WTC11 (cell line): ENCODE results near the gene ELMO1. TPM values are rescaled to one million over a fixed set of nuclear protein-coding genes. Genes with fewer than 3 reads are reported as not detected.

Experiments used
- ATAC-seq: fragments of 200-7000 bp; cut with Tn5 transposase; 2 replicates; pipeline ENCODE4 v1.10.0; 2021; ENCODE audit warnings: mild to moderate bottlenecking, moderate library complexity
- CTCF ChIA-PET: fragments of 300-600 bp; sonication (Branson Sonifier 250); formaldehyde crosslinking; loops from one replicate; lab custom pipeline; 2021; ENCODE audit warnings: antibody characterized with exemption; lab: Charles Lee
- POLR2A ChIA-PET: fragments of 350-600 bp; sonication (Branson Sonifier 250); formaldehyde crosslinking; loops from one replicate; lab custom pipeline; 2021; ENCODE audit warnings: antibody characterized with exemption; lab: Charles Lee
- DNase-seq: peaks from one replicate; pipeline ENCODE4 v3.0.0; 2021; ENCODE audit warnings: low spot score
- H3K27ac Mint-ChIP-seq: 2 replicates; pipeline ENCODE4 v1.8.0; 2021; ENCODE audit warnings: mixed read lengths
- H3K27me3 Mint-ChIP-seq: 2 replicates; pipeline ENCODE4 v1.8.0; 2021; ENCODE audit warnings: low read depth, mild to moderate bottlenecking, moderate library complexity, mixed read lengths
- H3K36me3 Mint-ChIP-seq: 2 replicates; pipeline ENCODE4 v1.8.0; 2021; ENCODE audit warnings: mixed read lengths
- H3K4me1 Mint-ChIP-seq: 2 replicates; pipeline ENCODE4 v1.8.0; 2022; ENCODE audit warnings: mixed read lengths
- H3K4me3 Mint-ChIP-seq: 2 replicates; pipeline ENCODE4 v1.8.0; 2021; ENCODE audit warnings: mild to moderate bottlenecking, moderate library complexity, mixed read lengths
- H3K9me3 Mint-ChIP-seq: 2 replicates; pipeline ENCODE4 v1.8.0; 2021; ENCODE audit warnings: mixed read lengths
- ATF1 ChIP-seq: sonication (generic); formaldehyde crosslinking; IDR thresholded peaks from 2 replicates; pipeline ENCODE4 v1.8.1; 2023; ENCODE audit warnings: mild to moderate bottlenecking, moderate library complexity, missing genetic modification reagents
- CBFB ChIP-seq: sonication (generic); formaldehyde crosslinking; IDR thresholded peaks from 2 replicates; pipeline ENCODE4 v1.8.1; 2022; ENCODE audit warnings: mild to moderate bottlenecking, low read depth, missing genetic modification reagents
- CREB1 ChIP-seq: sonication (generic); formaldehyde crosslinking; IDR thresholded peaks from 2 replicates; pipeline ENCODE4 v1.8.0; 2023; ENCODE audit warnings: mild to moderate bottlenecking, missing genetic modification reagents
- CREM ChIP-seq: sonication (generic); formaldehyde crosslinking; IDR thresholded peaks from 2 replicates; pipeline ENCODE4 v1.8.1; 2022; ENCODE audit warnings: mild to moderate bottlenecking, missing genetic modification reagents, moderate library complexity
- E2F5 ChIP-seq: sonication (generic); formaldehyde crosslinking; IDR thresholded peaks from 2 replicates; pipeline ENCODE4 v1.8.1; 2022; ENCODE audit warnings: mild to moderate bottlenecking, moderate library complexity, missing genetic modification reagents
- FOXP4 ChIP-seq: sonication (generic); formaldehyde crosslinking; IDR thresholded peaks from 2 replicates; pipeline ENCODE4 v1.8.0; 2022; ENCODE audit warnings: mild to moderate bottlenecking, missing genetic modification reagents
- GABPB1 ChIP-seq: sonication (generic); formaldehyde crosslinking; IDR thresholded peaks from 2 replicates; pipeline ENCODE4 v1.8.1; 2023; ENCODE audit warnings: mild to moderate bottlenecking, missing genetic modification reagents
- HMGXB4 ChIP-seq: sonication (generic); formaldehyde crosslinking; IDR thresholded peaks from 2 replicates; pipeline ENCODE4 v1.8.1; 2023; ENCODE audit warnings: mild to moderate bottlenecking, moderate library complexity, missing genetic modification reagents
- JAZF1 ChIP-seq: fragments of 250-450 bp; sonication (Bioruptor Pico); IDR thresholded peaks from 2 replicates; pipeline ENCODE4 v1.9.0; 2021; ENCODE audit warnings: moderate library complexity, mild to moderate bottlenecking, inconsistent platforms
- KAT7 ChIP-seq: sonication (generic); formaldehyde crosslinking; IDR thresholded peaks from 2 replicates; pipeline ENCODE4 v1.8.1; 2023; ENCODE audit warnings: missing genetic modification reagents, mild to moderate bottlenecking, borderline replicate concordance
- NR1H2 ChIP-seq: sonication (generic); formaldehyde crosslinking; IDR thresholded peaks from 2 replicates; pipeline ENCODE4 v1.9.0; 2021; ENCODE audit warnings: mild to moderate bottlenecking, moderate library complexity, missing genetic modification reagents
- NR2C2 ChIP-seq: sonication (generic); formaldehyde crosslinking; IDR thresholded peaks from 2 replicates; pipeline ENCODE4 v1.8.0; 2022; ENCODE audit warnings: mild to moderate bottlenecking, missing genetic modification reagents
- OVOL2 ChIP-seq: fragments of 250-450 bp; sonication (Bioruptor Pico); IDR thresholded peaks from 2 replicates; pipeline ENCODE4 v1.9.0; 2021; ENCODE audit warnings: mild to moderate bottlenecking, borderline replicate concordance
- PREB ChIP-seq: sonication (generic); formaldehyde crosslinking; IDR thresholded peaks from 2 replicates; pipeline ENCODE4 v1.8.1; 2022; ENCODE audit warnings: mild to moderate bottlenecking, missing genetic modification reagents, moderate library complexity, borderline replicate concordance
- SOX15 ChIP-seq: fragments of 250-450 bp; sonication (Bioruptor Pico); IDR thresholded peaks from 2 replicates; pipeline ENCODE4 v1.9.0; 2021; ENCODE audit warnings: mild to moderate bottlenecking
- STAT6 ChIP-seq: sonication (generic); formaldehyde crosslinking; conservative IDR thresholded peaks from 2 replicates; pipeline ENCODE4 v1.8.1; 2023; ENCODE audit warnings: mild to moderate bottlenecking, low read depth, missing genetic modification reagents, moderate library complexity
- TP53 ChIP-seq: sonication (generic); formaldehyde crosslinking; IDR thresholded peaks from 2 replicates; pipeline ENCODE4 v1.8.1; 2023; ENCODE audit warnings: mild to moderate bottlenecking, missing genetic modification reagents
- USF1 ChIP-seq: sonication (generic); formaldehyde crosslinking; IDR thresholded peaks from 2 replicates; pipeline ENCODE4 v1.8.0; 2022; ENCODE audit warnings: mild to moderate bottlenecking, missing genetic modification reagents
- ZMAT4 ChIP-seq: fragments of 250-450 bp; sonication (Bioruptor Pico); IDR thresholded peaks from 2 replicates; pipeline ENCODE4 v1.9.0; 2021; ENCODE audit warnings: mild to moderate bottlenecking
- ZNF219 ChIP-seq: sonication (generic); formaldehyde crosslinking; IDR thresholded peaks from 2 replicates; pipeline ENCODE4 v1.8.0; 2023; ENCODE audit warnings: missing genetic modification reagents, mild to moderate bottlenecking, borderline replicate concordance
- ZNF423 ChIP-seq: fragments of 250-450 bp; sonication (Bioruptor Pico); IDR thresholded peaks from 2 replicates; pipeline ENCODE4 v2.1.2; 2022; ENCODE audit warnings: mild to moderate bottlenecking, moderate library complexity
- ZSCAN18 ChIP-seq: fragments of 250-450 bp; sonication (Bioruptor Pico); IDR thresholded peaks from 2 replicates; pipeline ENCODE4 v2.1.2; 2022; ENCODE audit warnings: mild to moderate bottlenecking, moderate library complexity
- total RNA-seq: library from RNA; stranded (reverse); gene quantifications from 3 replicates; pipeline ENCODE4 v1.2.3, GENCODE V29; 2021

ELMO1 gene
- total RNA-seq, 1 experiment from 2014 or later = 19.4 TPM

GRCh38 chr7:37395618-37396259 is 52.9 kb downstream of the ELMO1 start (continued):
- no peak for TF ChIP-seq USF1 (CRISPR knock-in tag)
- TF ChIP-seq CREB1 (CRISPR knock-in tag) = no peak
- no peak for TF ChIP-seq FOXP4
- no peak for TF ChIP-seq CREM (CRISPR knock-in tag)
- TF ChIP-seq ZNF423 = no peak
- TF ChIP-seq NR2C2 (CRISPR knock-in tag) = no peak
- no peak for TF ChIP-seq PREB
- TF ChIP-seq NR1H2 (CRISPR knock-in tag) = no peak
- no peak for TF ChIP-seq GABPB1 (CRISPR knock-in tag)

- Mint-ChIP-seq H3K4me3 (no peak overlapping the region), H3K4me1 (peaks cover 62% of the 10 kb centered on the region), H3K27me3 (no peaks in the 10 kb centered on the region), H3K27ac (no peak overlapping the region), H3K36me3 (no peaks in the 10 kb centered on the region), H3K9me3 (no peaks in the 10 kb centered on the region)
- ATAC-seq (no peak), DNase-seq (no peak)
- CTCF ChIA-PET = no interaction called here
- POLR2A ChIA-PET = no interaction called here
- TF ChIP-seq JAZF1 (CRISPR knock-in tag) = no peak
- no peak for TF ChIP-seq ZSCAN18 (CRISPR knock-in tag)
- TF ChIP-seq ZNF219 (CRISPR knock-in tag) = no peak
- TF ChIP-seq ATF1 (CRISPR knock-in tag) = no peak
- no peak for TF ChIP-seq KAT7 (CRISPR knock-in tag)
- no peak for TF ChIP-seq HMGXB4 (CRISPR knock-in tag)
- TF ChIP-seq E2F5 (CRISPR knock-in tag) = no peak
- no peak for TF ChIP-seq ZMAT4 (CRISPR knock-in tag)
- TF ChIP-seq OVOL2 (CRISPR knock-in tag) = no peak
- no peak for TF ChIP-seq SOX15 (CRISPR knock-in tag)
- no peak for TF ChIP-seq CBFB (CRISPR knock-in tag)
- no peak for TF ChIP-seq STAT6 (CRISPR knock-in tag)
- no peak for TF ChIP-seq TP53 (CRISPR knock-in tag)
- TF ChIP-seq PREB = no peak
These were observed 54.5 kb downstream of the ELMO1 start for GRCh38 chr7:37394158-37394557.
